Activated T-helper 9 cell treated with anti-CD3 and anti-CD28 coated beads, Interleukin-2, amount 50 U/mL, for 16 hours (primary cell): ENCODE results near the gene LZTR1.
"Not testable (repeated sequence)": the region's sequence is repeated elsewhere in the genome, so short reads cannot be mapped to it uniquely, and the experiment has no call there.

ENCODE experiments used
- DNase-seq: peaks from one replicate; pipeline ENCODE4 v3.0.0-alpha.2; 2020; ENCODE audit warnings: low read depth

LZTR1 gene

GRCh38 chr22:20996598-20997535 lies 14.8 kb downstream of the LZTR1 start:
- no peak for DNase-seq

DNA sequence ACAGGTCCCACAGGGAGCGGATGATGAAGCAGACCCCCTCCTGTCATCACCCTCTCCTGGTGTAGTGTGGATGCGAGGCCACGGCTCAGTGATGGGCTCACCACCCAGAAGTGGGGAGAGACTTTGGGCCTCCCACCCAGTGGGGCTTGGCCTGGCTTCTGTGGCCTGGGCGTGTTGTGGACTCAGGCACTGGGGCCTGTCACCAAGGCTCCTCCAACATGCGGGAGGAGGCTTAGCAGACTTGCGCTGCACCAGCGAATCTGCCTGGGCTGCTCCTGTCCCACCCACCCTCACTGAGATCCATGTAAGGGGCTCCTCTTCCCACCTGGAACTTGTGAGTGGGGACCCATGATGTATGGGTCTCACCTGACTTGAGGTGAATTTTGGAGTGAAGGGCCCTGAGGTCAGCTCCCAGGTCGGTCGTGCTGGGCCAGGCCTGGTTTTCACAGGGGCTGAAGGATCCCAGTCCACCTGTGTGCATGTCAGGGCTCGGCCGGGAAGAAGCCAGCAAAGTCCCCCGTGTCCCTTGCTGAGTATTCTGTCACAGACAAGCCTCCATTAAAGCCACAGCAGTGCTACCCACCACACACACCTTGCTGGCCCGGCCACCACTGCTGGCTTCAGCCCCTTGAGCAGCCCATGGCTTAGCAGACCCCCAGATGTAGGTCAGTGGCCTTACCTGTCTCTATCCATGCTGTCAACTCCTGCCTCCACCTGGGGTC lies 15.6 kb downstream of the LZTR1 start:
- no peak for DNase-seq

GRCh38 chr22:20998411-20999336 lies 16.6 kb downstream of the LZTR1 start:
- DNase-seq = no peak

- DNase-seq = no peak
Observed at GRCh38 chr22:20999350-21000206, 17.5 kb downstream of the LZTR1 start.

DNA sequence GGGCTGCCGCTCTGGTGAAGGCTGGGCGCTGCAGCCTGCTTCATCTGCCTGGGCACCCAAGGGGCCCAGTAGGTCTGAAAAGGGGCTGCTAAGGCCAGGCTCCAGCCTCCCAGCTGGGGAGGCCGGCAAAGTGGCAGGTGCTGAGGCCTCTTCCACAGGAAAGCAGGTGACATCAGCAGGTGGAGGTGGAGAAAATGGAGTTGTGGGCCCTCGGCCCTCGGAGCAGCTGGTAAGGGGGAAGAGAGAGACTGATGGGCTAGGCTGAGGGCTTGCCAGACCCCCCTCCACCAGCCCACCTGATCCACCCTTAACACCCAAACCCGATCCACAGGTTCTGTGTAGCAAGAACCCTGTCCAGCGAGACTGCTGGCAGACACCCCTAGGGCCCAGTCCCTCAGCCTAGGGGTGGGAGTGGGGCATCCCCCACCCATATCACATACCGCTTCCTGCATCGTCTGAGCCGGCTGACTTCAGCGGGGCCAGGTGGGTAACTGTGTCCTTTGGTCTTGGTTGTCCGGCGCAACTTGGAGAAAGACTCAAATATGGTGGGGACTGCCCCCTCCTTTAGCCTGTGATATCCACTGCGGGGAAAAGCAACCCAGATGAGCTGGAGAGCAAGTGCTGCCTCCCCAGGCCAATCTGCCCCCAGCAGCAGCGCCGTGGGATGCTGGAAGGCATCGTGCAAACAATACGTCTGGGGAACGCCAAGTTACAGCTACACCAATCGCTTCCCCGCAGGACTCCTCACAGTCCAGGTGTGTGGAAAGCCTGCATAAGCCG lies 18.3 kb downstream of the LZTR1 start:
- no peak for DNase-seq

GRCh38 chr22:21000987-21001600 lies 19.0 kb downstream of the LZTR1 start:
- DNase-seq = no peak

DNA sequence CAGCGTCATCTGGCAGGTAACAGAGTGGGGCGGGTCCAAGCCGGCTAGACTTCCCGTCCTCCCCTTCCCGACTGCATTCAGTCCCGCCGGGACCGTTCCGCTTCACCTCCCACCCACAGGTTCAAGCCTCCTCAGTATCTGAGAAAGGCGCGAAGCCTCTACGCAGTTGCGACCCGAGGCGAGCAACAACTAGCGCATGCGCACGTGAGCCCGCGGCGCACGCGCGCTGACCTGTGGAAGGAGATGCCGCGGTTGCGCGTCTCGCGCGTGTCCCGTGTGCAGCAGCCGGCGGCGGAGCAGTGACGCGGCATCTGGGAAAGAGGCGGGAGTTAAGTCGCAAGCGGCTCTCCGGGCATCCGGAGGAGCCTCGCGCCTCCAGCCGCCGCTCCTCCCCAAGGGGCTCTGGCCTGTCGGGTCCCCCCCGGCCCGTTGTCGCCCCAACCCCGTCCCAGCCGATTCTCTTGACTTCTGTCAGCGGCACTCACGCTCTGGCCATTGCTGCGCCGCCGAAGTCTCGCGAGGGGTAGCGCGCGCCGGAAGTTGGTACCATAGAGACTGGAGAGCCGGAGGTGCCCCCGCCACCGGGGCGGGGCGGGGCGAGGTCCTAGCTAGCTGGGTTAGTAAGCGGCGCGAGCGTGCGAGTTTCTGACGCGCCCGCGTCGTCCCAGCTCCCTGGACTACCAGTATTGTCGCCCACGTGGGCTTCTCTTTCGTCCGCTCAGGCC lies 19.7 kb downstream of the LZTR1 start, which contains the start of gene THAP7:
THAP7 (minus strand) TSS at position 518 of the 725 bp plus-strand sequence; CDS start at position 311, 207 bp downstream.
- peak; percentile 95 for DNase-seq

GRCh38 chr22:21003782-21004181 lies 21.7 kb downstream of the LZTR1 start:
- DNase-seq = no peak

GRCh38 chr22:21009208-21009607 lies 27.1 kb downstream of the LZTR1 start:
- DNase-seq = not testable (repeated sequence)

DNA sequence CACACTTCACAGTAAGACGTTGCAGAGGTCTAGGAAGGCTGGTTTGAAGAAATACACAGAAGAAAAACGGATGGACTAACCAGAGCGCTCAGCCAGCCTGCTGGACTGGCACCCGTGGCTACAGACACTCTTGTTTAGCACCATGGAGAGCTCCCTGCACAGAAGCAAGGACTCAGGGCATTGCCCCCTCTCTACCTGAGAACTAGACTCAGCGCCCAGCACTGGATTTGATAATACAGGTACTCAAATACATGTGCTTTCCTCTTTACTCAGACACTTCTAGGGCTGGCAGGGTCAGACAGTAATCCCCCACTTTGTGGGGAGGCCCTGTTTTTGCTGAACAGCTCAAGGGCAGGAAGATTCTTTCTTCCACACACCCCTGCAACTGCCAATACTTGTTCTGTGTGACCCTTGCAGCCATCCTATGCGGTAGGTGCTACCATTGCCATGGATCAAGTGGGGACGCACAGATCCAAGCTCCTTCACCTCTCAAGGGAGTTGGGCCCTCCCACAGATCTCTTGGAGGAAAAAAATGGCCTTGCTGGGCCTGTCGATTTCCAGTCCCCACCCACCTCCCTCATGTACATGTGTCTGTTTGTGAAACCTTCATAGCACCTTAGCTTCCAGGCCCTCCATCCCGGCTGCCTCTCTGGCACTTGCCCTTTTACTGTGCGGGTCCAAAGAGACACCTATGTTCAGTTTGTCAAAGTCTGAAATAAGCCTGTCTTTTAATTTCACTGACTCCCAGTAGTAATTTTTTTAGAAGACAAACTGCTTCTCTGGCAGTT lies 27.7 kb downstream of the LZTR1 start:
- no peak for DNase-seq

DNA sequence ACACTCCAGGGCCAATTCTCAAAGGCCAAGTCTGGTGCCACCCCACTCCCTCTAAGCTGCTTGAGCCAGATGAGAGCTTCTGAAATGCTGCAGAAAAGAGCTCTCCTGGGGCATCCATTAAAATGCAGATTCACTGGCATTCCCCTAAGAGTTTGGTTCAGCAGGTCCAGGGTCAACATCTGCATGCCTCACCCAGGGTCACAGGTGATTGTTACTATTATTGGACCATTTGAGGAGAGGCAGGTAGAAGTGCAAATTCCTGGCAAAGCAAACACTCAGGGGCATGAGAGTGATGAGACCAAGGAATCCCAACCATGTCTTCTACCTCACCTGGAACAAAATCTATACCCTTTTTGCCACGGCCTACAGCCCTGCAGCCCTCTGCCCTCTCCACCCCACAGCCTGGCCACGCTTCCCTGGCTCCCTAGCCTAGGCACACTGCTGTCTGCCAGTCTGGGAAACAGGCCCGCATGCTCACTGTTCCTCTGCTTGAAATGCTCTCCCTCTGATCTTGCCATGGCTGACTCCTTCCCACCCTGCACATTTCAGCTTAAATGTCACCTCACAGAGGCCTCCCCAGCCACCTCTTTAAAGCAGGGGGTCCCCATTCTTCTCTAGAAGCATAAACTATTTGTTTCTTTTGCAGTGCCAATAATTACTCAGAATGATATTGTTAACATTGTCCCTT lies 28.5 kb downstream of the LZTR1 start:
- DNase-seq = no peak

DNA sequence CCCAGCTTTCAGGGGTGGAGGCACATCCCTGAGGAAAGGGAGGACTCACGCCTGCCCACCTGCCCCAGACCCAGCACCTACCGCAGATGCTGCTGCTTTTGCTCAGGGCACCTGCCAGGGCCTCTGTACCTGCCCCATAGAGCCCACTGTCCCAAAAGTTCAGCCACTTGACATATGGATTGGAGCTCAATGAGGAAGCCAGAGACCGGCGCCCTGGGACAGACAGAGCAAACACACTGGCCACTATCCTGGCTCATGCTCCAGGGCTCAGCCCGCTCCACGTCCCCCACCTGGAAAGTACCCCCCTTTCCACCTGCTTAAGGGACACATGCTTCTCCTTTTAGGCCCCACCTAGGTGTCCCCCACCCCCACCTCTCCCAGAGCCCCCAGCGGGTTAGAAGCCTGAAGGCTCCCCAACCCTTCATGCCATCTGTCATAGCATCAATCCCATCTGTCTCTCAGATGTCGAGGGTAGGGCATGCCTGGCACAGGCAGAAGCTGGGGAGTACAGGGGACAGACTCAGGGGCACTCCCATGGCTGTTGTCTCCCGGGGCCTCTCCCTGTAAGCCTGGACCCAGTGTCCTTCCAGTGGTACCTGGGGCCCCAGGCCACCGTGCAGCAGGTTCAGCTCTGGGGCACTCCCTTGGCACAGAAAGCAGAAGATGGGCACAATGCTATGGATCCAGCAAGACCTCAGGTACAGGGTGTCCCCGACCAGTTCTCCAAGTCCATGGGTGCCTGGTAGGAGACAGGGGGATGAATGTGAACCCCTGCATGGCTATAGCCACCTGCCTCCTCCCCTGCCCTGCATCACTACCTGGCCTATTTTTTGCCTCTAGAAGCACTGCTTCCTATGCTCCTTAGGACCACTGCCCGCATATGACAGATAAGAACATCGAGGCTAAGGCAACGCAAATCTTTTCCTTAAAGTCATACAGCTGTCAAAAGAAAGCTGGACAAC lies 30.6 kb downstream of the LZTR1 start:
- no peak for DNase-seq

DNA sequence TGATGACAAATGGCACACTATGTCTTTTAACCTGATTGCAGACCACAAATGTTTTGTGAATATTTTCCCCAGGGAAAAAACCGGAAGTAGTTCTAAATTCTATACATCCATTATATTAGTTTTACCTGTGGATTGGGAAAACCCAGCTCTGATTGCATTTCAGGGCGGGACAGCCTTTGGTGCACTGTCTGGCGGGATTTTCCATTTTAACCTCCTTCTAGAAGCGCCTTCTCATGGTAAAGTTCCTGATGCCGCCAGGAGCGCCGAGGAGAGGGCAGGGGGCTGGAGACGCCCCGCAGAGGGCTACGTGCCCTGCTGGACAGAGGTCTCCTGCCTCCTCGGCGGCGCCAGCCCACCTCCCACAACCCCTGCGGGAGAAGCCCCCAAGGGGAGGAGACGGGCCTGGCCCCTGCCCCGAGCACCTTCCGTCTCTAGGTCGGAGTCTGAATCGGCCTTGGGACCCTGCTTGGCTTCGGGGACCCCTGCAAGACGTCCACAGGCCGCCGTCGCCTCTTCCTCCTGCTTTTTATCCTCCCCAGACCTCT lies 31.6 kb downstream of the LZTR1 start:
- DNase-seq = no peak

GRCh38 chr22:21014202-21014725 lies 32.2 kb downstream of the LZTR1 start:
- DNase-seq = peak; percentile 80

- no peak for DNase-seq
Observed at GRCh38 chr22:21014726-21015465, 32.8 kb downstream of the LZTR1 start, which contains the start of gene P2RX6. Gene P2RX6, plus strand, starts transcription at chr22:21015165. Its CDS starts 10 bp downstream, at chr22:21015175.
